GM23338 (cell line): ENCODE data around the gene MRPL52. TPM values are rescaled to one million over a fixed set of nuclear protein-coding genes. Genes with fewer than 3 reads are reported as not detected.
A peak's percentile ranks its signal among the peaks of the same experiment; 100 is the strongest.

ENCODE experiments used
- ATAC-seq: fragments of 200-7000 bp; cut with Tn5 transposase; 3 replicates; pipeline ENCODE4 v1.9.1; 2020
- DNase-seq: peaks from one replicate; pipeline ENCODE4 v3.0.0-alpha.2; 2015; ENCODE audit warnings: low spot score
- H2AFZ ChIP-seq: fragments of 200-600 bp; sonication (generic); 2 replicates; pipeline ENCODE4 v1.8.0; 2016; ENCODE audit warnings: antibody characterized with exemption, mild to moderate bottlenecking, moderate library complexity
- H3F3A ChIP-seq: fragments of 200-600 bp; sonication (generic); replicated peaks from 2 replicates; pipeline ENCODE4 v1.8.0; 2017; ENCODE audit warnings: antibody characterized with exemption, mixed run types, low read depth
- H3K27ac ChIP-seq: fragments of 200-600 bp; sonication (generic); 2 replicates; pipeline ENCODE4 v1.6.1; 2016; ENCODE audit warnings: low read depth
- H3K27me3 ChIP-seq: fragments of 200-600 bp; sonication (generic); 2 replicates; pipeline ENCODE4 v1.8.0; 2016; ENCODE audit warnings: mild to moderate bottlenecking, mixed run types, moderate library complexity; ENCODE audit not compliant: insufficient read depth
- H3K36me3 ChIP-seq: fragments of 200-600 bp; sonication (generic); 2 replicates; pipeline ENCODE4 v1.8.0; 2016; ENCODE audit warnings: mild to moderate bottlenecking; ENCODE audit not compliant: insufficient read depth
- H3K4me1 ChIP-seq: fragments of 200-600 bp; sonication (generic); 2 replicates; pipeline ENCODE4 v1.8.0; 2016; ENCODE audit warnings: mild to moderate bottlenecking, moderate library complexity; ENCODE audit not compliant: insufficient read depth
- H3K4me2 ChIP-seq: fragments of 200-600 bp; sonication (generic); 2 replicates; pipeline ENCODE4 v1.7.1; 2017; ENCODE audit warnings: mixed run types
- H3K4me3 ChIP-seq: fragments of 200-600 bp; sonication (generic); 2 replicates; pipeline ENCODE4 v1.6.1; 2016; ENCODE audit warnings: mixed run types
- H3K79me2 ChIP-seq: fragments of 200-600 bp; sonication (generic); replicated peaks from 2 replicates; pipeline ENCODE4 v1.8.0; 2017; ENCODE audit warnings: mild to moderate bottlenecking; ENCODE audit not compliant: insufficient read depth
- H3K9me2 ChIP-seq: fragments of 200-600 bp; sonication (generic); 2 replicates; pipeline ENCODE4 v1.8.0; 2017; ENCODE audit not compliant: insufficient read depth
- H4K20me1 ChIP-seq: fragments of 200-600 bp; sonication (generic); replicated peaks from 2 replicates; pipeline ENCODE4 v1.8.0; 2017; ENCODE audit warnings: mild to moderate bottlenecking; ENCODE audit not compliant: insufficient read depth
- H3K27ac Mint-ChIP-seq: 2 replicates; pipeline ENCODE4 v1.8.0; 2020; ENCODE audit warnings: inconsistent platforms, mild to moderate bottlenecking, moderate library complexity, mixed read lengths
- H3K27me3 Mint-ChIP-seq: 3 replicates; pipeline ENCODE4 v1.8.0; 2022; ENCODE audit warnings: low read depth, mild to moderate bottlenecking, moderate library complexity, mixed read lengths, inconsistent platforms; ENCODE audit not compliant: insufficient read depth, poor library complexity
- H3K36me3 Mint-ChIP-seq: 3 replicates; pipeline ENCODE4 v1.8.0; 2021; ENCODE audit warnings: low read depth, mild to moderate bottlenecking, inconsistent platforms, moderate library complexity, mixed read lengths
- H3K4me1 Mint-ChIP-seq: 3 replicates; pipeline ENCODE4 v1.8.0; 2020; ENCODE audit warnings: mild to moderate bottlenecking, inconsistent platforms, mixed read lengths
- H3K4me3 Mint-ChIP-seq: 3 replicates; pipeline ENCODE4 v1.8.0; 2021; ENCODE audit warnings: moderate library complexity, mild to moderate bottlenecking, inconsistent platforms, mixed read lengths
- H3K9me3 Mint-ChIP-seq: 3 replicates; pipeline ENCODE4 v1.8.0; 2020; ENCODE audit warnings: moderate library complexity, mild to moderate bottlenecking, inconsistent platforms, mixed read lengths
- CREB1 ChIP-seq: fragments of 250-450 bp; sonication (Bioruptor Pico); IDR thresholded peaks from 2 replicates; pipeline ENCODE4 v1.5.0; 2020; ENCODE audit warnings: low read depth, mild to moderate bottlenecking, moderate library complexity
- EZH2 ChIP-seq: fragments of 200-600 bp; sonication (generic); IDR thresholded peaks from one replicate; pipeline ENCODE4 v1.8.0; 2017; ENCODE audit warnings: antibody characterized with exemption, mild to moderate bottlenecking, low read depth; ENCODE audit not compliant: unreplicated experiment
- EZH2phosphoT487 ChIP-seq: fragments of 200-600 bp; sonication (generic); IDR thresholded peaks from one replicate; pipeline ENCODE4 v1.8.1; 2018; ENCODE audit warnings: antibody characterized with exemption; ENCODE audit not compliant: unreplicated experiment
- NANOG ChIP-seq: IDR thresholded peaks from 2 replicates; pipeline ENCODE4 v1.6.1; 2016; ENCODE audit warnings: antibody characterized with exemption, borderline replicate concordance
- STAT1 ChIP-seq: IDR thresholded peaks from one replicate; pipeline ENCODE4 v1.6.1; 2016; ENCODE audit warnings: antibody characterized with exemption; ENCODE audit not compliant: unreplicated experiment
- ZNF114 ChIP-seq: fragments of 250-450 bp; sonication (Bioruptor Pico); IDR thresholded peaks from 2 replicates; pipeline ENCODE4 v1.5.0; 2020; ENCODE audit warnings: mild to moderate bottlenecking, moderate library complexity
- ZNF331 ChIP-seq: fragments of 250-450 bp; sonication (Bioruptor Pico); IDR thresholded peaks from 2 replicates; pipeline ENCODE4 v1.5.0; 2020; ENCODE audit warnings: low read depth, mild to moderate bottlenecking, moderate library complexity
- ZNF462 ChIP-seq: fragments of 250-450 bp; sonication (Bioruptor Pico); IDR thresholded peaks from 2 replicates; pipeline ENCODE4 v1.5.0; 2020; ENCODE audit warnings: mild to moderate bottlenecking, moderate library complexity
- polyA plus RNA-seq: library from polyadenylated mRNA; unstranded; fragments of >200 nt; fragmentation: Nextera tagmentation; extraction: Ambion mirVana; gene quantifications from 2 replicates; pipeline ENCODE4 v1.2.1, GENCODE V29; 2016
- total RNA-seq: library from RNA; depleted of rRNA; stranded (reverse); fragments of >200 nt; shearing (Covaris generic); gene quantifications from 2 replicates; pipeline ENCODE4 v1.2.3, GENCODE V29; 2014
- TF ChIP-seq, protein P1 (sequence below), 2 experiments: fragments of 200-600 bp in 1 of 2; sonication (generic) in 1 of 2; conservative IDR thresholded peaks; 2 replicates each; pipeline versions ENCODE4 v1.5.1 to v1.6.1; 2016 to 2017; ENCODE audit warnings: antibody characterized with exemption in 2 of 2, low read depth in 2 of 2, mild to moderate bottlenecking in 2 of 2, moderate library complexity in 1 of 2
- TF ChIP-seq, protein P2 (sequence below): IDR thresholded peaks from one replicate; pipeline ENCODE4 v1.6.1; 2018; ENCODE audit warnings: antibody characterized with exemption; ENCODE audit not compliant: unreplicated experiment

The MRPL52 gene
- total and polyA plus RNA-seq, 2 experiments from 2014 or later = 131 to 617 TPM

GRCh38 chr14:22822571-22823098 is 7.1 kb upstream of the MRPL52 start (continued):
- TF ChIP-seq ZNF462 (CRISPR knock-in tag) = no peak
- TF ChIP-seq ZNF114 = no peak
- no peak for TF ChIP-seq EZH2
- no peak for TF ChIP-seq ZNF331 (CRISPR knock-in tag)

- peaks cover 8% of the 10 kb centered on the region; the same call in 1 of the 2 replicates for H3F3A ChIP-seq
- H3K27ac Mint-ChIP-seq = no peak overlapping the region
- peaks cover 4% of the 10 kb centered on the region for H3K9me2 ChIP-seq
- no peak overlapping the region for H3K4me3 ChIP-seq
- H3K27me3 ChIP-seq = no peaks in the 10 kb centered on the region
- no peaks in the 10 kb centered on the region for H4K20me1 ChIP-seq
- DNase-seq (no peak), ATAC-seq (no peak)
- H2AFZ ChIP-seq = peak overlapping the region; percentile 49; the same call in 1 of the 2 replicates
- no peak overlapping the region for H3K4me3 Mint-ChIP-seq
- peaks cover 43% of the 10 kb centered on the region for H3K4me1 ChIP-seq
- H3K27ac ChIP-seq = no peak overlapping the region
- H3K9me3 Mint-ChIP-seq = no peaks in the 10 kb centered on the region
- no peaks in the 10 kb centered on the region; the same call in 2 of the 3 replicates for H3K36me3 Mint-ChIP-seq
- H3K4me1 Mint-ChIP-seq = peaks cover 38% of the 10 kb centered on the region
- no peaks in the 10 kb centered on the region for H3K36me3 ChIP-seq
- peaks cover 24% of the 10 kb centered on the region for H3K27me3 Mint-ChIP-seq
- no peak overlapping the region for H3K4me2 ChIP-seq
- TF ChIP-seq EZH2phosphoT487 (no peak), STAT1 (no peak), ZNF114 (no peak), ZNF331 (CRISPR knock-in tag) (no peak), NANOG (no peak), CREB1 (CRISPR knock-in tag) (no peak)
- TF ChIP-seq, protein P1, sequence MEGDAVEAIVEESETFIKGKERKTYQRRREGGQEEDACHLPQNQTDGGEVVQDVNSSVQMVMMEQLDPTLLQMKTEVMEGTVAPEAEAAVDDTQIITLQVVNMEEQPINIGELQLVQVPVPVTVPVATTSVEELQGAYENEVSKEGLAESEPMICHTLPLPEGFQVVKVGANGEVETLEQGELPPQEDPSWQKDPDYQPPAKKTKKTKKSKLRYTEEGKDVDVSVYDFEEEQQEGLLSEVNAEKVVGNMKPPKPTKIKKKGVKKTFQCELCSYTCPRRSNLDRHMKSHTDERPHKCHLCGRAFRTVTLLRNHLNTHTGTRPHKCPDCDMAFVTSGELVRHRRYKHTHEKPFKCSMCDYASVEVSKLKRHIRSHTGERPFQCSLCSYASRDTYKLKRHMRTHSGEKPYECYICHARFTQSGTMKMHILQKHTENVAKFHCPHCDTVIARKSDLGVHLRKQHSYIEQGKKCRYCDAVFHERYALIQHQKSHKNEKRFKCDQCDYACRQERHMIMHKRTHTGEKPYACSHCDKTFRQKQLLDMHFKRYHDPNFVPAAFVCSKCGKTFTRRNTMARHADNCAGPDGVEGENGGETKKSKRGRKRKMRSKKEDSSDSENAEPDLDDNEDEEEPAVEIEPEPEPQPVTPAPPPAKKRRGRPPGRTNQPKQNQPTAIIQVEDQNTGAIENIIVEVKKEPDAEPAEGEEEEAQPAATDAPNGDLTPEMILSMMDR (conservative IDR thresholded peaks at IDR 0.05; ENCODE audit: low read depth in 2 of 2) = no peak
- TF ChIP-seq, protein P2, sequence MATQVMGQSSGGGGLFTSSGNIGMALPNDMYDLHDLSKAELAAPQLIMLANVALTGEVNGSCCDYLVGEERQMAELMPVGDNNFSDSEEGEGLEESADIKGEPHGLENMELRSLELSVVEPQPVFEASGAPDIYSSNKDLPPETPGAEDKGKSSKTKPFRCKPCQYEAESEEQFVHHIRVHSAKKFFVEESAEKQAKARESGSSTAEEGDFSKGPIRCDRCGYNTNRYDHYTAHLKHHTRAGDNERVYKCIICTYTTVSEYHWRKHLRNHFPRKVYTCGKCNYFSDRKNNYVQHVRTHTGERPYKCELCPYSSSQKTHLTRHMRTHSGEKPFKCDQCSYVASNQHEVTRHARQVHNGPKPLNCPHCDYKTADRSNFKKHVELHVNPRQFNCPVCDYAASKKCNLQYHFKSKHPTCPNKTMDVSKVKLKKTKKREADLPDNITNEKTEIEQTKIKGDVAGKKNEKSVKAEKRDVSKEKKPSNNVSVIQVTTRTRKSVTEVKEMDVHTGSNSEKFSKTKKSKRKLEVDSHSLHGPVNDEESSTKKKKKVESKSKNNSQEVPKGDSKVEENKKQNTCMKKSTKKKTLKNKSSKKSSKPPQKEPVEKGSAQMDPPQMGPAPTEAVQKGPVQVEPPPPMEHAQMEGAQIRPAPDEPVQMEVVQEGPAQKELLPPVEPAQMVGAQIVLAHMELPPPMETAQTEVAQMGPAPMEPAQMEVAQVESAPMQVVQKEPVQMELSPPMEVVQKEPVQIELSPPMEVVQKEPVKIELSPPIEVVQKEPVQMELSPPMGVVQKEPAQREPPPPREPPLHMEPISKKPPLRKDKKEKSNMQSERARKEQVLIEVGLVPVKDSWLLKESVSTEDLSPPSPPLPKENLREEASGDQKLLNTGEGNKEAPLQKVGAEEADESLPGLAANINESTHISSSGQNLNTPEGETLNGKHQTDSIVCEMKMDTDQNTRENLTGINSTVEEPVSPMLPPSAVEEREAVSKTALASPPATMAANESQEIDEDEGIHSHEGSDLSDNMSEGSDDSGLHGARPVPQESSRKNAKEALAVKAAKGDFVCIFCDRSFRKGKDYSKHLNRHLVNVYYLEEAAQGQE = no peak
- peaks cover under 1% of the 10 kb centered on the region; the same call in 1 of the 2 replicates for H3K79me2 ChIP-seq
Measured at GRCh38 chr14:22824711-22825359, 4.9 kb upstream of the MRPL52 start.
